IMR-90 (cell line): Measurements from ENCODE around the gene SCN8A.
A peak's percentile ranks its signal among the peaks of the same experiment; 100 is the strongest.

Source experiments
- BHLHE40 ChIP-seq: fragments of 150-350 bp; IDR thresholded peaks from 2 replicates; pipeline ENCODE4 v1.6.1; 2016; ENCODE audit warnings: mild to moderate bottlenecking, low read depth, low read length
- CEBPB ChIP-seq: IDR thresholded peaks from 2 replicates; pipeline ENCODE4 v1.6.1; 2012; ENCODE audit warnings: low read depth, low read length, improper control_type of control experiment
- CTCF ChIP-seq: conservative IDR thresholded peaks from 2 replicates; pipeline ENCODE4 v1.5.1; 2012; ENCODE audit warnings: mild to moderate bottlenecking, low read depth, low read length, improper control_type of control experiment
- MAFK ChIP-seq: IDR thresholded peaks from 2 replicates; pipeline ENCODE4 v1.6.1; 2012; ENCODE audit warnings: low read depth, low read length, improper control_type of control experiment
- MXI1 ChIP-seq: IDR thresholded peaks from 2 replicates; pipeline ENCODE4 v1.6.1; 2012; ENCODE audit warnings: low read depth, mild to moderate bottlenecking, low read length, moderate library complexity, borderline replicate concordance
- POLR2A ChIP-seq: IDR thresholded peaks from 2 replicates; pipeline ENCODE4 v1.6.1; 2012; ENCODE audit warnings: mild to moderate bottlenecking, low read depth, low read length
- RCOR1 ChIP-seq: IDR thresholded peaks from 2 replicates; pipeline ENCODE4 v1.6.1; 2012; ENCODE audit warnings: mild to moderate bottlenecking, low read length, improper control_type of control experiment; ENCODE audit not compliant: insufficient replicate concordance
- RFX5 ChIP-seq: IDR thresholded peaks from 2 replicates; pipeline ENCODE4 v1.8.0; 2012; ENCODE audit warnings: low read depth, mild to moderate bottlenecking, low read length, moderate library complexity
- USF2 ChIP-seq: fragments of 150-350 bp; IDR thresholded peaks from 2 replicates; pipeline ENCODE4 v1.6.1; 2017; ENCODE audit warnings: mild to moderate bottlenecking, antibody characterized with exemption, low read length, low read depth

GRCh38 chr12:51752234-51752889 lies 161.3 kb downstream of the SCN8A start:
- TF ChIP-seq POLR2A (no peak), CTCF (no peak), RFX5 (no peak), BHLHE40 (no peak), CEBPB (peak; percentile 26; the same call in 1 of the 2 replicates), MXI1 (no peak), RCOR1 (no peak), MAFK (no peak), USF2 (peak; percentile 69; the same call in 1 of the 2 replicates)
